Measurements from ENCODE around the gene YTHDC1.

- TF ChIP-seq CTCF (IDR thresholded peaks at IDR 0.05; ENCODE audit: poor library complexity) (no peak), EZH2 (IDR thresholded peaks at IDR 0.05; ENCODE audit: borderline replicate concordance) (no peak)
Observed at GRCh38 chr4:68359508-68359907, 9.6 kb upstream of the YTHDC1 start.
